ENCODE results near the gene FBXL14.
A peak's percentile ranks its signal among the peaks of the same experiment; 100 is the strongest.

Gene FBXL14

GRCh38 chr12:1530592-1531152, 63.7 kb downstream of the FBXL14 start:
- TF ChIP-seq EGR1 (IDR thresholded peaks at IDR 0.05) (no peak), TAF1 (IDR thresholded peaks at IDR 0.05; ENCODE audit: low read depth) (peak; percentile 2; the same call in 1 of the 2 replicates)

- no peak for TF ChIP-seq EP300 (IDR thresholded peaks at IDR 0.05; ENCODE audit: borderline replicate concordance)
- TF ChIP-seq TAF1 (IDR thresholded peaks at IDR 0.05; ENCODE audit: low read depth): peak; percentile 16; the same call in 1 of the 2 replicates
- no peak for TF ChIP-seq EGR1 (IDR thresholded peaks at IDR 0.05)
- no peak for TF ChIP-seq ZBTB7A (IDR thresholded peaks at IDR 0.05; ENCODE audit: low read depth)
- no peak for TF ChIP-seq TCF12 (IDR thresholded peaks at IDR 0.05; ENCODE audit: low read depth)
- TF ChIP-seq MAX (IDR thresholded peaks at IDR 0.05): no peak
- no peak for TF ChIP-seq CREB1 (IDR thresholded peaks at IDR 0.05; ENCODE audit: low read depth)
- no peak for TF ChIP-seq REST (IDR thresholded peaks at IDR 0.05; ENCODE audit: low read depth)
Observed at GRCh38 chr12:1529862-1530591, 64.4 kb downstream of the FBXL14 start.

- TF ChIP-seq NFIC (IDR thresholded peaks at IDR 0.05) (no peak), ZBTB7A (IDR thresholded peaks at IDR 0.05; ENCODE audit: low read depth) (no peak), YY1 (IDR thresholded peaks at IDR 0.05; ENCODE audit: low read depth) (no peak), MAX (IDR thresholded peaks at IDR 0.05) (no peak), EP300 (IDR thresholded peaks at IDR 0.05; ENCODE audit: borderline replicate concordance) (no peak), CREB1 (IDR thresholded peaks at IDR 0.05; ENCODE audit: low read depth) (no peak), TCF12 (IDR thresholded peaks at IDR 0.05; ENCODE audit: low read depth) (no peak)
Observed at GRCh38 chr12:1529228-1529861, 65.0 kb downstream of the FBXL14 start.

GRCh38 chr12:1528791-1529190, 65.6 kb downstream of the FBXL14 start:
- TF ChIP-seq TAF1 (IDR thresholded peaks at IDR 0.05; ENCODE audit: low read depth) (no peak), EGR1 (IDR thresholded peaks at IDR 0.05) (no peak), CEBPB (IDR thresholded peaks at IDR 0.05) (no peak), TCF12 (IDR thresholded peaks at IDR 0.05; ENCODE audit: low read depth) (no peak), YY1 (IDR thresholded peaks at IDR 0.05; ENCODE audit: low read depth) (no peak), EP300 (IDR thresholded peaks at IDR 0.05; ENCODE audit: borderline replicate concordance) (no peak), TEAD4 (IDR thresholded peaks at IDR 0.05) (no peak), USF1 (IDR thresholded peaks at IDR 0.05) (no peak), NFIC (IDR thresholded peaks at IDR 0.05) (no peak), MAX (IDR thresholded peaks at IDR 0.05) (no peak), CREB1 (IDR thresholded peaks at IDR 0.05; ENCODE audit: low read depth) (no peak), FOXM1 (IDR thresholded peaks at IDR 0.05; ENCODE audit: borderline replicate concordance, low read depth) (no peak), ZBTB7A (IDR thresholded peaks at IDR 0.05; ENCODE audit: low read depth) (no peak)

- TF ChIP-seq YY1 (IDR thresholded peaks at IDR 0.05; ENCODE audit: low read depth): no peak
- no peak for TF ChIP-seq TAF1 (IDR thresholded peaks at IDR 0.05; ENCODE audit: low read depth)
- TF ChIP-seq TEAD4 (IDR thresholded peaks at IDR 0.05): no peak
- no peak for TF ChIP-seq REST (IDR thresholded peaks at IDR 0.05; ENCODE audit: low read depth)
Observed at GRCh38 chr12:1527789-1528188, 66.6 kb downstream of the FBXL14 start.

- TF ChIP-seq CREB1 (IDR thresholded peaks at IDR 0.05; ENCODE audit: low read depth): no peak
- TF ChIP-seq YY1 (IDR thresholded peaks at IDR 0.05; ENCODE audit: low read depth): no peak
Observed at GRCh38 chr12:1525858-1526257, 68.5 kb downstream of the FBXL14 start.
